ENCODE data around the gene STING1.
"Not testable (repeated sequence)": the region's sequence is repeated elsewhere in the genome, so short reads cannot be mapped to it uniquely, and the experiment has no call there.

Gene STING1

GRCh38 chr5:139503036-139503817 lies 20.7 kb upstream of the STING1 start:
- DNase-seq, ATAC-seq: not testable (repeated sequence)

DNA sequence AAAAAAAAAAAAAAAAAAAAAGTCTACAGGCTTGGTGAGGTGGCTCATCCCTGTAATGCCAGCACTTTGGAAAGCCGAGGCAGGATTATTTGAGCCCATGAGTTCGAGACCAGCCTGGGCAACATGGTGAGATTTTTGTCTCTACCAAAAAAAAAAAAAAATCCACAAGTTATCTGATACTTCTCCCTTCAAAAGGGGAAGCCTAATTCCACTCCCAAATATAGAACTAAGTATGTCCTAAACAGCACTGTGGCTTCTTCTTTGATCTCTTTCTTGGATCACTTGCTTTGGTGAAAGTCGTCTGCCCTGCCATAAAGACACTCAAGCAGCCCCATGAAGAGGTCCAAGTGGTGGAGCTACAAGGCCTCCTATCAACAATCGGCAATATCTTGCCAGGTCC lies 18.8 kb upstream of the STING1 start:
- DNase-seq (no peak), ATAC-seq (no peak)

- ATAC-seq (peak; percentile 9), DNase-seq (no peak)
These were observed 13.3 kb upstream of the STING1 start for GRCh38 chr5:139495638-139496435.

DNA sequence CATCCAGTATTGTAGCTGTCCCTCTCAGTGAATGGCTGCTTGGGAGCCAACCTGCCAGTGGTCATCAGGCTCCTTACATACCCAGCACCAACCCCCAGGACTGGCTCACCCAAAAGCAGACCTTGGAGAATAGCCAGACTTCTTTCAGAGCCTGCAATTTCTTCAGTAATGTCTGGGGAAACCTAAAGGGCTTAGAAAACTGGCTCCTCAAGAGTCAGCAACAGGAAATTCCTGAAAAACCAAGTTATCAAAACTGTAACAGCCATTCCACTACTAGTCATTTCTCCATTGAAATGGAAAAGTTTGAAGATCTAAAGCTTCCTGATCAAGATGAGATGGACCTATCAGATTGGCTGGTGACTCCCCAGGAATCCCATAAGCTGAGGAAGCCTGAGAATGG lies 12.3 kb upstream of the STING1 start:
- ATAC-seq (no peak), DNase-seq (no peak)

- ATAC-seq (no peak), DNase-seq (no peak)
These were observed 11.7 kb upstream of the STING1 start for GRCh38 chr5:139494256-139494655.

GRCh38 chr5:139492700-139493192 lies 10.2 kb upstream of the STING1 start:
- no peak for ATAC-seq

DNA sequence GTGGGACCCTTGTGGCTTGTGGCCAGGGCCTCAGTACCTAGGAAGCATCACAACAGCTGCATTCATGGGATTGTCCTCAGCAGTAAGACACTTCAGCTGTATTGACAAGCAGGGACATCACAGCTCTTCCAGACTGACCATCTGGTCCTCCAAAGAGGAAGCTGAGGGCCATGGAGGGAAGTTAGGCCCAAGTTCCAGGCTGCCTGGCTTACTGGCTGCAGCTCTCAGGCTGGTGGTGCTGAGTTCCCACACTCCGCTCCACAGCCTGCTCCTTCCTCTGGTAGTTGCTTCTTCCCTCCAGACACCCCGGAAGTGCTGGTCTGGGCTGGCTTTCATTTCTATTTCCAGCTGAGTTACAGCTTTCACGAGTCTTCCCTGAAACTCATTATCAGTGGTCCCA lies 5.7 kb upstream of the STING1 start:
- ATAC-seq = no peak
- DNase-seq = no peak

More at GRCh38 chr5:139492700-139493192, 10.2 kb upstream of the STING1 start:
- DNase-seq = no peak

DNA sequence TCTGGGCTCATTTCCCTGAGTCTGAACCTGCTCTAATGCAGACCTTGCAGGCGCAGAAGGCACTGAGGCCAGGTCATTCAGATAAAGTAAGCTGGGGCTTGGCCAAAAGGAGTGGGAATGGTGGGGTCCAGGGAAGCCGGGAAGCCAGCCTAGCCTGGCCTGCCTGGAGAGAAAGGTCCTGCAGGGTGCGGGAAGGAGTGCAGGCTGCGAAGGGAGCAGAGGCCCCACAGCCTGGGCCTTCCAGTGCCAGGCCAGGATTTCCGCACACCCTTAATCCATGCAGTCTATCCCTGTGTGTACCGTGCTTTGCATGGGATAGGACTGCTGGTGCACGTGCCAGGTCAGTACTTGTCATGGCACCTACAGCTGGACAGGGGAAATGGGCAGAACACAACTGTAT lies 3.6 kb upstream of the STING1 start:
- no peak for ATAC-seq
- no peak for DNase-seq

- ATAC-seq, DNase-seq: not testable (repeated sequence)
These were observed 291 bp upstream of the STING1 start for GRCh38 chr5:139482890-139483208.

- DNase-seq (no peak), ATAC-seq (peak; percentile 5)
These were observed 943 bp downstream of the STING1 start for GRCh38 chr5:139481580-139482049.

- DNase-seq = no peak
- peak; percentile 37 for ATAC-seq
These were observed 1.4 kb downstream of the STING1 start for GRCh38 chr5:139481122-139481533.

GRCh38 chr5:139479729-139480128 lies 2.8 kb downstream of the STING1 start:
- ATAC-seq, DNase-seq: not testable (repeated sequence)

DNA sequence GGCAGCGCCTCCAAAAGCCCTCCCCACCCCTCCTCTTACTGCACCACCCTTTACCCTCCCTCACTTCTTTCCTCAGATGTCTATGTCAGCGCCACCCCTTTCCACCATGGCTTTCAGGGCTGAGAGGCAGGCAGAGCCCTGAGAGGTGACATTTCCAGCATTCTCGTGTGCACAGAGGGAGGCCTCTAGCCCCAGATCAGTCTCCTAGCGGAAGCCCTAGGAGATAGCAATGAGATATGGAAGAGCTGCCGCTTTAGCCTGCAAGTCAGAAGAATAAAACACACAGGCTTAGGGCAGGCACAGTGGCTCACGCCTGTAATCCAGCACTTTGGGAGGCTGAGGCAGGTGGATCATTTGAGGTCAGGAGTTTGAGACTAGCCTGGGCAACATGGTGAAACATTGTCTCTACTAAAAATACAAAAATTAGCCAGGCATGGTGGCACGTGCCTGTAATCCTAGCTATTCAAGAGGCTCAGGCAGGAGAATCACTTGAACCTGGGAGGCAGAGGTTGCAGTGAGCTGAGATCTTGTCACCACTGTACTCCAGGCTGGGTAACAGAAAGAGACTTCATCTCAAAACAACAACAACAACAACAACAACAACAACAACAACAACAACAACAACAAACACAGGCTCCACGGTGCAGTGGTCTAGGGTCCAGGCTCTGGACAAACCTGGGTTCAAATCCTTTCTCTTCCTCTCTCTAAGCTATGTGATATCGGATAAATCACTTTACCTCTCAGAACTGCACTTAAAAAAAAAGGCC lies 3.7 kb downstream of the STING1 start:
- ATAC-seq, DNase-seq: not testable (repeated sequence)

- ATAC-seq (no peak), DNase-seq (no peak)
These were observed 6.5 kb downstream of the STING1 start for GRCh38 chr5:139475865-139476617.

DNA sequence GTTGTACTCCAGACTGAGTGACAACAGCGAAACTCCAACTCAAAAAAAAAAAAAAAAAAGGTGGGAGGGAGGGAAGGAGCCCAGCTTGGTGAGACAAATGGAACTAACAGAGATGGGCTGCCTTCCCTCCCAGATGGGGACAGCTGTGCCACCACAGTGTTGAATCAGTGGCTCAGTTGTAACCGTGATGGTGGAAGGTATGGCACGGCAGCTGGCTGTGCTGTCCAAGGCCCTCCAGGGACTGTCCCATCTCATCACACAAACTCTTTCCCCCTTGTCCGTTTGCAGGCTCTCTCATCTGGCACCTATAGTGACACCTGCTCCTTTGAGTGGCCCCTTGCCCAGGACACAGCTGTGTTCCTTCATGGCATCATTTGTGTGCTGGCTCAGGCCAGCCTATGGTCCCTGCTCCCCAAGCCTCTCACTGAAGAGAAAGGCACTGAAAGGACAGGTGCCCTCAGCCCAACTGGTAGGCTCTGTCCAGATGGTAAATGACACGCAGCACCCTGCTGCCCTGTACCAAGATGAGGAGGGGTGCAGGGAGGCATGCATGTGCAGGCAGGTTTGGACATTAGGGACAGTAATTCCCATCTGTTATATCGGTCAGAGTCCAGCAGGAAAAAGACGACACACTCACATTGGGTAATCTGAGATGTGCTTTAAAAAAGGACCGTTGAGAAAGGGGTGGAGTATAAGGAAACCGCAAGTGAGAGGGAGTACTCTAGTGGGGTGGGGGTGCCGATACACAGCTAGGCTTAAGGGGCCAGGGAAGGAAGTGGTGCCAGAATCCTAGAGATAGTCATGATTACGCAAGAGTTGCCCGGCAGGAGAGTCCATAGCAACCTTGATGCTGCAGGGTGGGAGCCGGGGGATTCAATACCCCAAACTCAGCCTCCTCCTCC lies 7.4 kb downstream of the STING1 start:
- DNase-seq (no peak), ATAC-seq (no peak)

DNA sequence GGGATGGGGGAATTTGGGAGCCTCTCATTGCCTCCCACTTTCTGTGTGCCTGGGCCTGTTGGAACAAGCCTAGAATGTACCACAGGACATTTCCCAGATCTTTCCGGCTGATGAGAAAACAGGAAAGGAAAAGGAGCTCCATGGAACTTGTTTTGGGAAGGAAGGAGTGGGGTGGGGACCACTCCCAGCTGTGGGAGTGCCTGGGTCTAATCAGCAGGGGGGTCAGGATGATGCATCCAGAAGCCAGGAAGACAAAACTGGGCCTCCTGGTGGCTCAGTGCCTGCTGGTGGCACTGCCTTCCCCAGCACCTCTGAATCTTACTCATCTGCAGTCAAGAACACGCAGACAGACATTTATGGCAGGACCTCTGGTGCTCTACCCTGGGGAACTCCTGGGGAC lies 9.0 kb downstream of the STING1 start:
- ATAC-seq = no peak
- no peak for DNase-seq

GRCh38 chr5:139473105-139473504 lies 9.5 kb downstream of the STING1 start:
- DNase-seq (no peak), ATAC-seq (no peak)

GRCh38 chr5:139472386-139473030 lies 10.1 kb downstream of the STING1 start:
- no peak for DNase-seq

DNA sequence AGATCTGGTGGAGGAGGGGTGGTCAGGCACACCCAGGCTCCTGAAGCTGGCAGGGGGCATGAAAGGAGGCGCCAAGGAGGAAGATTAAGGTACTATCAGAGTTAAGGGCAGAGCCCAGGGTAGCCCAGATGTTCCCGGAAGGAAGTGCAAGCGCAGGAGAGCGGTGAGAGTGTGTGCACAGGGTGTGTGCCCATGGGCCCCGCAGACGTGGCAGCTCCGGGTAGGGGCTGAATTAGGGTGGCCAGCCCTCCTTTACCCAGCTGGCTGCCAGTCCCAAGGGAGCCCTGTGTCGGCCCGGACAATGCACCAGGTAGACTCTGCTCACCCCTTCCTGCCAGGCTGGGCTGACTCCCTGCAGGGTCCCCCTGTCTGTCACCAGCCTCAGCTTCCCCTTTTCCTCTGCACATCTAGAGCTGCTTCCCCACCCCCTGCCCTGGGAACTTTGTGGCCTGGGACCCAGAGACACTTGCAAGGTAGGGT lies 11.7 kb downstream of the STING1 start, which contains the start of gene SMIM33:
Gene SMIM33, plus strand, starts transcription at position 184 of the 480 bp plus-strand sequence. Its CDS starts 118 bp downstream, at position 302.
- DNase-seq (peak; percentile 34), ATAC-seq (peak; percentile 51)

More at GRCh38 chr5:139472386-139473030, 10.1 kb downstream of the STING1 start:
- no peak for ATAC-seq

Data from stimulated activated naive CD8-positive, alpha-beta T cell treated with anti-CD3 and anti-CD28 coated beads, Interleukin-15, Interleukin-2, amounts not matched to agents 100 U/mL and 50 U/mL, for 24 hours (primary cell).